Activated effector memory CD4-positive, alpha-beta T cell treated with Interleukin-2 at 50 U/mL for 16 hours (primary cell): ENCODE data around the gene FZD4.

ENCODE experiments used
- DNase-seq: peaks from one replicate; pipeline ENCODE4 v3.0.0-alpha.2; 2020

Gene FZD4

DNA sequence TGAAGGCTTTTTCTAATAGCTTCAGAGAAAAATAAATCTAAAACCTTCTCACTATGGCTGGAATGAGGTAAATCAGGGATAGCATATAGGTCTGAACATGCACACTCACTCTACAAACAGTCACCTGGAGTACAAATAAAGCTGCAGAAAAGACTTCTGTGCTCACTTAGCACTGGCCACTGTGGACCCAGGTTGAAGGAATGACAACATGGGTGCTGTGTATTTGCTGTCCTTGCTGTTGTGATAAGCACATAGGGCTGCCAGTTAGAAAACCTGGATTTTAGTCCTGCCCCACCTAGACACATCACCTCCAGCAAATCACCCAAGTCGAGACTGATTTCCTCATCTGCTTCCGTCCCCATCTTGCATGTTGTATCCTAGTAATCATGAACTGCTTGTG, 51.2 kb downstream of the FZD4 start:
- DNase-seq = no peak

GRCh38 chr11:86902345-86902744, 52.9 kb downstream of the FZD4 start:
- no peak for DNase-seq

DNA sequence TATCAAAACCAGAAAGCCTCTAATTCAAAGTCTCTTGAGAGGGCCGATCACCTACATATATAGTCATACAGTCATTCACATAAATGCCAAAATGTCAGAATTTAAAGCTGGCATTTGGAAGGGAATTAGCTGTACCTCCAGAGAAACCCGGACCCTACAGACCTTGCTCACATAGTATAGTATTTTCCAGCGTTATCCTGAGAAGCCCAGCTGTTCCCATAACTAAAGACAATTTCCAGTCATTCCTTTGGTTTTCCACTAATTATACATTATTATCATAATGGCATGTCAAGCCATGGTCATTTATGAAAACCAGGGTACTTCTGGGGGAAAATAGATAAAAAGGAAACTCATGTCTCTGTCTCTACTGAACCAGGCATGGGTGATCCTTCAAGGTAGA, 53.6 kb downstream of the FZD4 start:
- DNase-seq = no peak

DNA sequence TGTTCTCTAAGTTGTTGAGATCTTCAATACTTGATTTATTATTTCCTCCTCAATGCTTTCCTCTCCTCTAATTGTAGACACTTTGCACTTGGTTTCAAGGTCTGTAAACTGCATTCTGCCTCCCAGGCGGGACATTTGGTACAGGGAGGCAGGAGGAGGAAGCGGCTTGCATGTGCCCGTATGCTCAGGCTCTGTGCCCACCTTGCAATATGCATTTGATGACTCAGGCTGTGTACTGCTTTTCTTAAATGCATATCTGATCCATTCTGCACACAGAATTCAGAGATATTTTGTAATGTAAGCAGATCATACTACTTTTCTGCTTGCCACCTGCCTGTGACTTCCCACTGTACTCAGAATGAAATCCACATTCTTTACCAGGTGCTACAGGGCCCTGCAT, 55.0 kb downstream of the FZD4 start:
- DNase-seq = no peak

- DNase-seq = no peak
Observed at GRCh38 chr11:86898689-86899088, 56.5 kb downstream of the FZD4 start.

DNA sequence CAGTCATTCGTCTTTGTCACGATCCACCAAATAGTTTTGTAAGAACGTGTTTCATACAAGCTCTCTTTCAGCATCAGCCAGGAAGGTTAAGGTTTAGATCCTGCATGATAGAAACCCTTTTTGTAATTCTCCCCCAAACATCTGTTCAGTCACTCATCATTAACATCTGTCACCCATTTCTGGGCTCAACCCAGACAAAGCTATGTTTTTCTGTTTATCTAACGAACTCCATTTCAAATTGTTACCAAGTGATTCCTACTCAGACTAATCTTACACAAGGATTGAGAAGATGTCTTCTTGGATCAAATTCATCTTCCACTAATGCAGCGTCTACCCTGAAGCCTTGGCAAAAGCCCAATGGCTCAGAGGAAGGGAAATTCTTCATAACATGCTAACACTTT, 58.8 kb downstream of the FZD4 start:
- DNase-seq = no peak
